Osteocyte (in vitro differentiated cells): ENCODE results near the gene LZTFL1. TPM values are rescaled to one million over a fixed set of nuclear protein-coding genes. Genes with fewer than 3 reads are reported as not detected.
A peak's percentile ranks its signal among the peaks of the same experiment; 100 is the strongest.

Experiments used
- DNase-seq: peaks from one replicate; pipeline ENCODE4 v3.0.0; 2021; ENCODE audit warnings: mixed read lengths; ENCODE audit not compliant: unreplicated experiment; ENCODE audit errors: extremely low spot score
- H3K27ac Mint-ChIP-seq: one replicate; pipeline ENCODE4 v1.8.0; 2021; ENCODE audit warnings: mild to moderate bottlenecking, mixed read lengths; ENCODE audit not compliant: unreplicated experiment
- H3K27me3 Mint-ChIP-seq: one replicate; pipeline ENCODE4 v1.8.0; 2021; ENCODE audit warnings: mixed read lengths; ENCODE audit not compliant: unreplicated experiment
- H3K36me3 Mint-ChIP-seq: one replicate; pipeline ENCODE4 v1.8.0; 2021; ENCODE audit warnings: mixed read lengths; ENCODE audit not compliant: unreplicated experiment
- H3K4me1 Mint-ChIP-seq: one replicate; pipeline ENCODE4 v1.8.0; 2021; ENCODE audit warnings: mixed read lengths; ENCODE audit not compliant: unreplicated experiment
- H3K4me3 Mint-ChIP-seq: one replicate; pipeline ENCODE4 v1.8.0; 2021; ENCODE audit warnings: mild to moderate bottlenecking, moderate library complexity, mixed read lengths; ENCODE audit not compliant: unreplicated experiment
- H3K9me3 Mint-ChIP-seq: one replicate; pipeline ENCODE4 v1.8.0; 2021; ENCODE audit warnings: mixed read lengths; ENCODE audit not compliant: unreplicated experiment
- total RNA-seq: library from RNA; stranded (reverse); gene quantifications from 2 replicates; pipeline ENCODE4 v1.2.1, GENCODE V29; 2021
- TF ChIP-seq, protein P1 (sequence below): fragments of 200-600 bp; sonication (generic); IDR thresholded peaks from 2 replicates; pipeline ENCODE4 v1.5.0; 2021; ENCODE audit warnings: antibody characterized with exemption, mild to moderate bottlenecking, moderate library complexity

The LZTFL1 gene
- total RNA-seq, 1 donor from 2014 or later, result 20.2 TPM

DNA sequence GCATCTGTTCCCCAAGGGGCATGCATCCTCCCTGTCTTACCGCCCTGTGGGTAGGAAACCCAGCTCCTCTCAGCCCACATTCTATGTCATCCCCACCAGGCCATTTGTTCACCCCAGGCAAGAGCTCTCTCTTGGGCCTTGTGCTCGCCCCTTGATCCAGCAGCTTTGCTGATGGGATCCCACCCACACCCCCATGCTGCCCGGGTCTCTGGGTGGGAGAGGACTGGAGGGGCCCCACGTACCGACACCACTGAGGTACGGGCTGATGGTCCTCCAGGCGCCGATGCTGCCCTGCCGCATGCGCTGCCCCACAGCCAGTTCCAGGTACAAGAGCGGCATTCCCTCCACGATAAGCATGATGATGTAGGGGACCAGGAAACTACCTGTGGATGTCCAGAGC is 60.1 kb downstream of the LZTFL1 start:
- peaks cover 7% of the 10 kb centered on the region for H3K9me3 Mint-ChIP-seq
- DNase-seq, result peak; percentile 77
- H3K4me1 Mint-ChIP-seq, result no peaks in the 10 kb centered on the region
- no peak overlapping the region for H3K27ac Mint-ChIP-seq
- TF ChIP-seq, protein P1, sequence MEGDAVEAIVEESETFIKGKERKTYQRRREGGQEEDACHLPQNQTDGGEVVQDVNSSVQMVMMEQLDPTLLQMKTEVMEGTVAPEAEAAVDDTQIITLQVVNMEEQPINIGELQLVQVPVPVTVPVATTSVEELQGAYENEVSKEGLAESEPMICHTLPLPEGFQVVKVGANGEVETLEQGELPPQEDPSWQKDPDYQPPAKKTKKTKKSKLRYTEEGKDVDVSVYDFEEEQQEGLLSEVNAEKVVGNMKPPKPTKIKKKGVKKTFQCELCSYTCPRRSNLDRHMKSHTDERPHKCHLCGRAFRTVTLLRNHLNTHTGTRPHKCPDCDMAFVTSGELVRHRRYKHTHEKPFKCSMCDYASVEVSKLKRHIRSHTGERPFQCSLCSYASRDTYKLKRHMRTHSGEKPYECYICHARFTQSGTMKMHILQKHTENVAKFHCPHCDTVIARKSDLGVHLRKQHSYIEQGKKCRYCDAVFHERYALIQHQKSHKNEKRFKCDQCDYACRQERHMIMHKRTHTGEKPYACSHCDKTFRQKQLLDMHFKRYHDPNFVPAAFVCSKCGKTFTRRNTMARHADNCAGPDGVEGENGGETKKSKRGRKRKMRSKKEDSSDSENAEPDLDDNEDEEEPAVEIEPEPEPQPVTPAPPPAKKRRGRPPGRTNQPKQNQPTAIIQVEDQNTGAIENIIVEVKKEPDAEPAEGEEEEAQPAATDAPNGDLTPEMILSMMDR, result no peak
- no peak overlapping the region for H3K4me3 Mint-ChIP-seq
- H3K27me3 Mint-ChIP-seq, result peaks cover 41% of the 10 kb centered on the region
- no peaks in the 10 kb centered on the region for H3K36me3 Mint-ChIP-seq

DNA sequence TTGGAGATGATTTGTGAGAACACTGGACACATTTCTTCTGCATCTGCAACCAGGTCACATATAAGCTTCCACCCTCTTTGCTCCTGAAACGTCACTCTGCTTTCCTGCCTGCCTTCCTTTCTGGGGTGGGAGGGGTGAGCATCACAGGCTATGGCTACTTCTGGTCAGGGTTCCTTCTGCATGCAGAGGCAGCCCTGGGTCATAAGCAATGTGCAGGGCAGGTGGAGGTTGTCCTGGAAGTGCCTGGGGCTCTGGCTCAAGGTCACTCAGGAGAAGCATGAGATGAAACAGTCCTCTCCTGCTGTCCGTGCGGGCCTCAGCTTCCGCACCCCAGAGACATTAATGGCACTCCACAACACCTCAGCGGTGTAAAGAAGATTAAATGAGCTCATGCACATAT is 60.6 kb downstream of the LZTFL1 start:
- Mint-ChIP-seq H3K27me3 (peaks cover 35% of the 10 kb centered on the region), H3K4me1 (no peaks in the 10 kb centered on the region), H3K36me3 (no peaks in the 10 kb centered on the region), H3K4me3 (no peak overlapping the region), H3K9me3 (peaks cover 7% of the 10 kb centered on the region), H3K27ac (no peak overlapping the region)
- DNase-seq, result peak; percentile 57
- TF ChIP-seq, protein P1, result no peak

DNA sequence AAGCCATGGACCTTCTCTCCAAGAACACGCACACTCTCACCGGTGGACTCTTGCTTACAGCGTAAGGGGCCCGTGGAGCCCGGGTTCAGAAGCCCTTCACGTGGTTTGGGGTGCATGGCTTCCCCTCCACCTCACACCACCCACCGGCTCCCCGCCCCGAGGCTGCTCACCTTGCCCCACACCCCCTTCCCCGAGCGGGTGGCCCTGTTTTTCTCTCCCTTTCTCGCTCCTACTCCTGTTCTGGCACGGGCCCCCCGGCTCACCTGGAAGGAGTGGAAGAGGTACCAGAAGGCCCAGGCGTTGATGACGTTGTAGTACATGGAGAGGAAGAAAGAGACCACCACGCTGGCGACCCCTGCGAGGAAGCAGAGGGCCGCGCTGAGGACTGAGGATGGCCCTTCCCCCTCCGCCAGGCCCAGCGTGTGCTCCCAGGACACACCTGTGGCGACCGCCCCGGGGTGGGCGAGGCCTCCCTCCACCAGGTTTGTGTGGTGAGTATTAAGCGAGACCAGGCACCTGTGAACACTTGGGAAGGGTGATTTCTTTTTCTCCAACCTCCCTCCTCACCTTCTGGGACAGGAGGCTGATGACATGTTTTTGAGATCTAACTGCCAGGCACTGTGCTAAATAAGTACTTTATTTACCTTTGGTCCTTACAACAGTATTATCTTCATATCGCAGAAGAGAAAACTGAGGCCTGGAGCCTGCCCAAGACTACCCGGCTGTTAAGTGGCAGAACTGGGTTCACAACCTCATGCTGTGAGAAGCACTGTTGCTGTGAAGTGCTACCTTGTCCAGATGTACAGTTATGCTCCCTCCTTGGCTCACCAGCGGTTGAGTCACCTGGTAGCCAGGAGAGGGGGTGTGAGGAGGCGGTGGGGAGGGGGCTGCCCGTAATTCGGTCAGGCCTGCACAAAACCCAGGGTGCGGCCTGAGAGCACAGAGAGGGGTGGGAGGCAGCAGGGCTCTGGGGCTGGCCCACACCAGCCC is 61.9 kb downstream of the LZTFL1 start:
- Mint-ChIP-seq H3K27ac (no peak overlapping the region), H3K36me3 (no peaks in the 10 kb centered on the region), H3K9me3 (peaks cover 7% of the 10 kb centered on the region), H3K4me3 (no peak overlapping the region), H3K27me3 (peaks cover 32% of the 10 kb centered on the region), H3K4me1 (no peaks in the 10 kb centered on the region)
- TF ChIP-seq, protein P1, result no peak
- DNase-seq, result peak; percentile 80

DNA sequence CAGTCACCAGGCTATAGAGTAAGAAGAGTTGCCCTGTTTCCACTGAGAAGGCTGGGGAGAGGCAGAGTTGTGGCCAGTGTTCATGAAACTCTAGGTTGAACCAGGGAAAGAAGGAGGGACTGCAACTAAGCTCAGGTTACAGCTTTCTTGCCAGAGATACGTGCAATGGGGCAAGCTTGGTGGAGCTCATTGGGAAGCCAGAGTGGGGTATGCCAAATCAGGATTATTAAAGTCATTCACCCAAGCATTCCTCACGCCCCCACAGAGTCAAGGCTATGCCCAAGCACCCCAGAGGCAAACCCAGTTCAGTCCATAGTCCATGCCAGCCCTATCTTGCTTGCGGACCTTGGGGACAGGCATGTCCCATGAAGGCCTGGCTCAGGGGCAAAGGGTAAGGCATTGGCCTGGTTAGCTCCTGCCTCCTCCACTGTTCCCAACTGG is 63.1 kb downstream of the LZTFL1 start:
- Mint-ChIP-seq H3K9me3 (no peaks in the 10 kb centered on the region), H3K4me3 (no peak overlapping the region), H3K4me1 (no peaks in the 10 kb centered on the region), H3K36me3 (no peaks in the 10 kb centered on the region), H3K27me3 (peaks cover 25% of the 10 kb centered on the region), H3K27ac (no peak overlapping the region)
- peak; percentile 71 for DNase-seq
- TF ChIP-seq, protein P1, result no peak

DNA sequence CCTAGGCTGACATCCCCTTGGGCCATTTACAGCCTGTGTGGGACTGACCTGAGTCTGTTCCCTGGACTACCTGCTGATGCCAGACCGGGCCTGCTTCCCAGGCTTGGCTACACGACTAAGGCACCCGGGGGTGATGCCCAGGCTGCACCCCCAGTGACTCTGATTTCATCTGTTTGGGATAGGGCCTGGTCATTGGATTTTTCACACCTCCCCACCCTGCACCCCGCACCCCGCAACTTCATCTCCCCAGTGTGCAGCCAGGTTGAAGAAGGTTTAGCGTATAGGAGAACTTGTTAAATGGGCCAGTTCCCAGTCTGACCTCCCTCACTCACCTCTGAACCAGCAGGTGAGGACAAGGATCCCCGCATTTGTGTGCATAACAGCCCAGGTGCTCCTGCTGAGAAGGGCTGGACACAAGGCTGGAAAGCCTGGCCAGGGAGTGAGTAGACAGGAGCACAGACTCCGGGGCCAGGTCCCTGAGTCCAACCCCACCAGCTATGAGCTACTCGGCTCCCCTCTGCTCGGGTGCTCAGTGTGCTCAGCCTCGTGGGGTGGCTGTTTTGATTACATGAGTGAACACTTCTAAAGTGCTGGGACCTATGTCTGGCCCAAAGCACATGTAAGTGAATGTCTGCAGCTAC is 64.1 kb downstream of the LZTFL1 start:
- peaks cover 33% of the 10 kb centered on the region for H3K27me3 Mint-ChIP-seq
- no peak overlapping the region for H3K4me3 Mint-ChIP-seq
- no peaks in the 10 kb centered on the region for H3K36me3 Mint-ChIP-seq
- no peaks in the 10 kb centered on the region for H3K4me1 Mint-ChIP-seq
- no peak overlapping the region for H3K27ac Mint-ChIP-seq
- no peaks in the 10 kb centered on the region for H3K9me3 Mint-ChIP-seq
- TF ChIP-seq, protein P1, result no peak
- peak; percentile 81 for DNase-seq
